Activated T-cell treated with anti-CD3 and anti-CD28 coated beads for 48 hours (primary cell): ENCODE results near the gene ANG.

ENCODE experiments used
- DNase-seq: peaks from one replicate; pipeline ENCODE4 v3.0.0-alpha.2; 2020; ENCODE audit warnings: low read depth

Gene ANG

GRCh38 chr14:20676072-20676471 lies 12.5 kb upstream of the ANG start:
- no peak for DNase-seq

GRCh38 chr14:20679907-20680306 lies 8.7 kb upstream of the ANG start:
- DNase-seq = no peak

GRCh38 chr14:20680363-20680762 lies 8.2 kb upstream of the ANG start:
- no peak for DNase-seq

DNA sequence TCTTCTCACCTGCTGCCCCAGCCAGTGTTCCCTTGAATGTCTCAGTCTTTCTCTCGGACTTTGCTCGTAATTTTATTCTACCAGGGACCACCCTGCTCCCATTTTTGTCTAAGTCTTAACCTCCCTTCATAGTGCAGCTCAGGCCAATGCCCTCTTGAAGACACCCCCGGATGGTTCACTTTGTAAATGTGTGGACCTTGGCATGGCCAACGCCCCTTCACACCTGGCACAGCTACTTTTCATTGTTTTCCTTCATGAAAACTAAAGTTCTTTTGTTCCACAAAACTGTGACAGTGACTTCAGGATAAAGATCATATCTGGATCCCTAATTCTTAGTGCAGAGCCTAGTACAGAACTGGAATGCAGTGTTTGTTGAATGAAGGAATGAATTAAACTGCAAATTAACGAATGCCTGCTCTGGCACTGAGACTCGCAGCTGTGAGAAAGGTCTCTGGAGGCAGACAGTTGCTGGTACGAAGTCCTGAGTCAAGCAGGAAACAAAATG lies 7.7 kb upstream of the ANG start:
- DNase-seq = no peak

- DNase-seq = peak; percentile 83
These were observed 7.0 kb upstream of the ANG start for GRCh38 chr14:20681348-20682126.

- no peak for DNase-seq
These were observed 6.5 kb upstream of the ANG start for GRCh38 chr14:20682127-20682434.

- peak; percentile 73 for DNase-seq
These were observed 6.0 kb upstream of the ANG start for GRCh38 chr14:20682435-20683124.

DNA sequence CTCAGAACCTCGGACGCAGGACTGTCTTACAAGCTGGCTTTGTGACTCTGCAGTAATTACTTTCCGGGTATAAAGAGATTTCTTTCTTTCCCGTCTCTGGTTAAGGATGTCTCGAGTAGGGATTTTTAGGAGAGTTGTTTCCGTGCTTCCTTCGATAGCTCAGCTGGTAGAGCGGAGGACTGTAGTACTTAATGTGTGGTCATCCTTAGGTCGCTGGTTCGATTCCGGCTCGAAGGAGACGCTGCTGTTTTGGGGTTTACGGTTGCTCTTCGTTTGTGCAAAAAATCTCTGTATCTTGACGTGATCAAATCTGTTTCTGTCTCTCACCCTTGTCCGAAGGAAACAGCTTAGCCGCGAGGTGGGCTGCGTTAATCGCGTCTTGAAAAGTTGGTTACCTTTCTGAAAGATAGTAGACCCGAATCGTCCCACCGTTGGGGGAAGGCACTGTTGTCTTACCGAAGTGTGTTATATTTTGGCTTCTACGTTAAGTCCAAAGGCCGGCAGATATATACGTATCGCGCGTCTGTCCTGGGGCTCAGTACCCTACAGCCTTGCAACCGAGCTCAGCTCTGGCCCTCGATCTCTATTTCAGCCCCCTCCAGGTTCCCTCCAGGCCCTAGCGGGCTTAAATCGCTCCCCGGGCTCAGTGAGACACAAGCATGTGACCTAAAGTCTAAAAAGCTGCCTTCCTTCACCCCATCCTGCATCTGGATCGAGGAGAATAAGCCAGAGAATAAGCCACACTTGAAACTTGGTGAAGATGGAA lies 5.3 kb upstream of the ANG start:
- DNase-seq = peak; percentile 79

DNA sequence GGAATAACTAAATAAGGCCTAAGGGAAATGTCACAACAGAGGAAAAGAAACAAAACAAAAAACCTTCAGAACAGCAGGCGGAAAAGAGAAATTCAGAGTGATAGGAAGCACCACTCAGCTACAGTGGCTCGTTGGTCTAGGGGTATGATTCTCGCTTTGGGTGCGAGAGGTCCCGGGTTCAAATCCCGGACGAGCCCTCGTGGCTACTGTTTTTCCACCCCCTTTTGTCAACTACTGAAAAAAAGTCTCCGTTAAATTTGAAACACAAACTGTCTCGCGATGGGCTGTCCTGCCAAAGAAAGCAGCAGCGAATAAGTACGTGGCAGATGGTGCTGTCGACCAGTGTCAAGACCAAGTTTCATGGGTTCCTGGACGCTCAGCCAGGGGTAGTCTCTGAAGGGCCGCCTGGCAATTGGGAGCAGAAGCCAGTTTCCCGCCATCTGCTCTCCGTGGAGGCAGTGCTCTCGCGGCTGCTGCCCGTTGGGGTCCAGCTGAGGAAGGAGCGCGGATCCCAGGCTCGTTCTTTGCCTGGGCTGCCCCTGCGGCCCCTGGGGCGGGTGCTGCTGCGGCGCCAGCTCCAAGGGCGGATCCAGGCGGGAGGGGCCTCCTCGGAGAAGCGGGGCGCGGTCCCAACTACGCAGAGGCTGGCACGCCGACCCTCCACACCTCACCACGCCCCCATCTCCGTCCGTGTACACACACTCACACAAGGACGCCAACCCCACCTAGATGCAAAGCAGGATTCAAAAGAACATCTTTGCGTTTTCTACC lies 4.5 kb upstream of the ANG start, which contains the start of gene RNASE4:
Gene RNASE4 (plus strand): TSS at position 670 of the 771 bp plus-strand sequence. CDS start 14,812 bp downstream, outside the sequence.
- DNase-seq = peak; percentile 75

DNA sequence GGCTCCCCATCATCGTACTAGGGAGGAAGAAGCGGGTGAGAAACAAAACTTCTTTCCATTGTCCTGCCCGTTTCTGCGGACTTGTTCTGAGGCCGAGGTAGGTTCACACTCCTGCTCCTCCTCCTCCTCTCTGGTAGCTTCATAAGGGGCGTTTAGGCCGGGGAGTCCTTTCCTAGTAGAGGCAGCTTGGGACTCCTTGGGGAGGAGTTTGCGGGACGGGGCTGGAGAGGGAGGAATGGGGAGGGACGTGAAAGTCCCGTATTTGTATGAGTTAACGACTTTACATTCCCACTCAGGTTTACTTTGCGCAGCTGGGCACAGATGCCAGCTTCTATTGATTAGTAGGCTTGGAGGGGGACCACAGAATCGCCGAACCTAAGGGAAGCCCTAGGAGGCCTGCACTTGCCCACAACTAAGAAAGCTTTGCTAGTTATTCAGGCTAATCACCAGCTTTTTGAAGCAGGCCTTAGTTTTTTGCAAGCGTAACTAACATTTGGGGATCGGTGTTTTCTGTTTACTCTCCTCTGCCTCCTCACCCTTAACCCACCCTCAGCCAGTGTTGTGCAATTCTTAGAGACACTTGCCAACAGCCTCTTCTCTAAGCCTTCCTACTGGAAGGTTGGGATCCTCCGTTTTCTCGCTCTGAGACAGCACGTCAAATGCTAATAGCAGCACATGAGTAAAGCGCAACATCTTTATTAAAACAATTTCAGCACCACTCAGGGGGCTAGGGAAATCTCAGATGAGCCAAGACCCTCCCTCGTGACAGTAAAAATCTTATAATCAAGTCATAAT lies 3.7 kb upstream of the ANG start:
- DNase-seq = no peak

DNA sequence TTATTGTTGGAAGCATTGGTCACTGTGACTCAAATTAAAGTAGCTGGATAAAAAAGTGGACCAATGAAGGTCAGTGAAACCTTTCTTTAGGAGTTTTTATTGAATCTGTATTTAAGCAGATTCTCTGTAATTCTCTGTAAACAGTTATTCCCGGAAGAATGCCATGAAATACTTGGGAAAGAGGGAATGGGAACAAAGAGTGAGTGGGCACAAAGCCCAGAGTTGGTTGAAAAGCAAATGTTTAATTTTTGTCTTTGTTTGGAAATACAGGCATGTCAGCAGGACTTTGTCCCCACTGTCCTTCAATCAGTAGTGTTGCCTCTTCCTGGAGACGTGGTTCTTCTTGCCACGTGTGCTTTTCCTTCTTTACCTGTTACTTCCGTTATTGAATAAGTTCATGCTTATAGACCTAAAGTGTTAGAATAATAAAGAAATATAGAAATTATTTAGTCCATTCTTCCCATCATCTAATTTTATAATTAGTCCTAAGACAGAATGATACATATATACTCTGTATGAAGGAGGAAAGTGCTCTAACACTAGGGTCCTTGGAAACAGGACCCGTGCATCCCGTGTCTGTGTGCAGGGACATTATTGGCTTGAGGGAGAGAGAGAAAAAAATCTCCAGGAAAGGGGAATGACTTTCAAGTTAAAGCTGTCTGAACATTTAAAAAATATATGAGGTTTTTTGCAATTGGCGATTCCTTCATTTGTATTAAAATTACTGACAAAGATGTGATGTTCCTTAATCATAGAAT lies 2.0 kb upstream of the ANG start:
- DNase-seq = no peak

- no peak for DNase-seq
These were observed 1.0 kb upstream of the ANG start for GRCh38 chr14:20687362-20688166.

DNA sequence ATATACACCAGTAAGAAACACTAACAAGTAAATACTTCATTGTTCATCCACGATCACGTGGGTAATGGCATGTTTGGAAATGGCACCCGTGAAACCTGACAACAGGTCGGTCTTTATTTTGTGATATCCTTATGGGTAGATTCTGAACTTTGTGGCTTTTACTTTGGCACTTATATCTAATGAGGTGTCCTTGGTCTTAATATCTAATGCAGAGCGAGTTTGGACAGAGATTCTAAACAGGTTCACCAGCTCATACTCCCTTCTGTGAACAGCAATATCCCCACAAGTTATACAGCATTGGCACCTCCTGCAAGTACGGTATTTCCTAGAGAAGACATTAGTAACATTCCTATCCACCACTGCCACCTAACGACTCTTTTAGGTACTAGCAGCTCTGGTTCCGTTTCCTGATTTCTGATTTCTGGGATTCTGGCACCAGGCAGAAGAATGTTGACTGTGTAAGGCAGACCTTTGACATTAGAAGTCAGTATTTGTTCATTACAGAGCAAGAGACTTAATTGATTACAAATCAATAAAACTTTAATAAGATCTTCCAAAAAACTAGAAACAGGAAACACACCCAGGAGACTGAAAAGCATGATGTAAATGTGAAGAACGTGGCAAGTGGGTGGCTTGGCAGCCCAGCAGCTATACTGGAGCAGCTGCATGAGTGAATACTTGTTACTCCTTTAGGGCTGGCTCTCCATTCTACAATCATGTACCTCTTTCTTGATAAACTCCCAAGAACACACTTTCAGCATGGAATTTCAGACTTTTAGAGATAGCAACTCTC lies 2.5 kb downstream of the ANG start:
- DNase-seq = no peak

DNA sequence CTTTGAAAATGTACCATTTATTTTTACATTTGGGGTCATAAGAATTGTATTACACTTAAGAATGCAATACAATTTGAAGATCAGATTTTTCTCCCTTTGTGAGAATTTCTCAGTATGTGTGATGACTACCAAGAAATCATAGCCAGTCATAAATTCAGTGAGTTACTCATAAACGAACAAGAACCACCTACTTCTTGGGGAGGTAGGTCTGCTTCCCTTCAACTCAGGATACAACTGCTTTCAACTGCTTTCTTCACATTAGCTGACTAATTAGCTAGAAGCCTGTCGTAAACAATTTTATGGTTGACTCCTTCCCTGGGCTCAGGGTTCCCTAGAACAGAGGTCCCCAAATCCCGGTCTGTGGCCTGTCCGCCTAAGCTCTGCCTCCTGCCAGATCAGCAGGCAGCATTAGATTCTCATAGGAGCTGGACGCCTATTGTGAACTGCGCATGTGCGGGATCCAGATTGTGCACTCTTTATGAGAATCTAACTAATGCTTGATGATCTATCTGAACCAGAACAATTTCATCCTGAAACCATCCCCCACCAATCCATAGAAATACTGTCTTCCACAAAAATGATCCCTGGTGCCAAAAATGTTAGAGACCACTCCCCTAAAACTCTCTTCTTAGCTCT lies 3.7 kb downstream of the ANG start:
- no peak for DNase-seq

- no peak for DNase-seq
These were observed 8.2 kb downstream of the ANG start for GRCh38 chr14:20696764-20697163.

GRCh38 chr14:20697273-20698017 lies 8.9 kb downstream of the ANG start:
- DNase-seq = peak; percentile 52

- no peak for DNase-seq
These were observed 9.4 kb downstream of the ANG start for GRCh38 chr14:20698018-20698329.

DNA sequence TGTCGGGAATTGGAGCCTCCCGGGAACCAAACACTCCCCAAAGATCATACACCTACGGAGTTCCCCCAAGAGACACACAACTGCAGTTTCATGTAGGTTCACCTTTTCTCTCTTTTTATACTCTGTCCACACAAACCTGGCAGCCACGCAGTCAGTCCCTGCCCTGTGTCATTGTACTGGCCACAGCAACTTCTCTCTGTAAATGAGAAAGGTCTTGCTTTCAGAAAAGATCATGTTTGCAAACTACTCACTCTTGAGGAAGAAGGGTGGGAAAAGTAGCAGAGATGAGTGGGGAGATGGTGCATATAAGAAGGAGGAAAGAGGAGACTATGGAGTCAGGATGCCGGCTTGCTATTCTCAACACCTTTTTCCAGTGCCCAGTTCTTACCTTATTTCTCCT lies 10.4 kb downstream of the ANG start:
- no peak for DNase-seq
